Measurements from ENCODE around the gene CACNA2D4.
"Not testable (repeated sequence)": the region's sequence is repeated elsewhere in the genome, so short reads cannot be mapped to it uniquely, and the experiment has no call there.

Gene CACNA2D4

GRCh38 chr12:1830401-1830845 is 88.0 kb downstream of the CACNA2D4 start:
- no peak for DNase-seq

DNA sequence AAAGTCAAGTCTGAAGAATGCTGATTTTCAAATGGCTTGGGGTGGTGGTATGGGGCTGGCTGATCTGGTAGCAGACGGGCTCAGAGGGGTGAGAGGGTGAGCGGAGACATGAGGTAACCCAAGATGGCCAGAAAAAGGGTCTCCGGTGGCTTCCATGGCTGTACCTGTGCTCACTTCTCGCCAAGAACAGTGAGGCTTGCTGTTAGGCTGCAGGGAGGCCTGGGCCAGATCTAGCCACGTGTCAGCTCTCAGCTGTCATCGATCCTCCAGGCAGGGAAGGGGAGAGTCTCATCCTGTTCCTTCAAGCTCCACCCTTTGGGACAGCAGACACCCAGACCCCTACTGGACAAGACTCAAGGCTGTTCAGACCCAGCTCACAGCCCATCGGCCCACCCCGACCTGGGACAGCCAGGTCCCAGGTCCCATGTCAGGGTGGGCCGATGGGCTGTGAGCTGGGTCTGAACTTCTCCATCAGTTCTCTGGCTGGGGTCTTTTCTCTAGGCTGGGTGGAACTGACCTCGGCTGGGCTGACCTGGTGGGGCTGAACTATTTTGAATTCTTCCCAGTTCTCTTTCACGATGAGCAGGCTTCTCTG is 89.0 kb downstream of the CACNA2D4 start:
- no peak for DNase-seq

DNA sequence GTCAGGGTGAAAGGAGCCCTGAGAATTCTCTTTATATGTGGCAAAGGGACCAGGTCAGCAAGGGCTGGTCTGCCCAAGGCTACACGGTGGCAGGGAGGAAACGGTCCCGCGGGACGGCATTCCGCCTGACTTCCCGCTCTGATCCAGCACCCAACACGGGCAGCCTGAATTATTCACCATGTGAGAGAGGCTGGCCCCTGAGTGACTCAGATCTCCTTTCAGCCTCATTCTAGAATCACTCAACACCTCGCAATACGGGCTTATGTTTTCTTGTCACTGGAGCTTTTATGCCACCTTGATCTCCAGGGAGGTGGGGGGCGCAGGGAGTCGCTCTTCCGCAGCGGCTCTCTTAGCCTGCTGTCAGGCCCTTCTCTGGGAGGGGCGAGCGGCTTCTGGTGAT is 89.6 kb downstream of the CACNA2D4 start:
- no peak for DNase-seq

GRCh38 chr12:1827826-1828805 is 90.3 kb downstream of the CACNA2D4 start:
- DNase-seq: no peak

- no peak for DNase-seq
These were observed 91.4 kb downstream of the CACNA2D4 start for GRCh38 chr12:1826867-1827705.

DNA sequence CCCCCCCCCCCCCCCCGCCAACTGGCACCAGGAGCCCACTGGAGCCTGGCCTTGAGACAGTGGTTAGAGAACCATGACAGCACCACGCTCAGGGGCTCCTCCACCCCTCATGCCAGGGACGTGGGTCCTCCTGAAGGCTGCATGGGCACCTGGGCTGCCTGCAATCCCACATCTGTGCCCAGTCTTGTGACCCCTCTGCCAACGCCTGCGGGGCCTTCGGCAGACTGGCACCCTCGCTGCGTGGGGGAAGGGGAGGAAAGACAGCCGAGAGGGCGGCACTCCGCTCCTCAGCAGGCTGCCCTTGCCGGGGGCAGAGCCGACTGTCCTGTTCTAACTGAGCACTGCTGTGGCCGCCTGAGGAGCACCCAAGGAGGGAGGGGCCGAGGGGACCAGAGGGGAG is 92.1 kb downstream of the CACNA2D4 start:
- DNase-seq: no peak

- no peak for DNase-seq
These were observed 92.9 kb downstream of the CACNA2D4 start for GRCh38 chr12:1825382-1826102.

- DNase-seq: no peak
These were observed 95.2 kb downstream of the CACNA2D4 start for GRCh38 chr12:1823237-1823636.

GRCh38 chr12:1822699-1823098 is 95.8 kb downstream of the CACNA2D4 start:
- no peak for DNase-seq

DNA sequence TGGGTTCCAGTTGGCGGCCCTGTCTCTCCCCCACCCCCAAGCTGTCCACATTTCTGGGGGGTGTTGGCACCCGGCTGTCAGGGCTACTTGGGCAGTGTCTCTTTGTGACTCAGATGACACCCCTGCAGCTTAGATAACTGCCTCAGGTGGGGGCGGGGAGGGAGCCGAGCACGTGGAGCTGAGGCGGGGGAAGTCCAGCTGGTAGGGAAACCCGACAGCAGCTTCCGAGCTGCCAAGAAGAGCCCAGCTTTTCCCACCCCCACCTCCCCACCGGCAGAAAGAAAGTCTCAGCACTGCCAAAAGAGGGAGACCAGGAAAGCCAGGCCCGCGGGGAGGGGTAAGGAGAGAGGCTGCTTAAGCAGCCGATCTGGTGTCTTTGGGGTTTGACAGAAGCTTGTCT is 96.6 kb downstream of the CACNA2D4 start:
- DNase-seq: no peak

DNA sequence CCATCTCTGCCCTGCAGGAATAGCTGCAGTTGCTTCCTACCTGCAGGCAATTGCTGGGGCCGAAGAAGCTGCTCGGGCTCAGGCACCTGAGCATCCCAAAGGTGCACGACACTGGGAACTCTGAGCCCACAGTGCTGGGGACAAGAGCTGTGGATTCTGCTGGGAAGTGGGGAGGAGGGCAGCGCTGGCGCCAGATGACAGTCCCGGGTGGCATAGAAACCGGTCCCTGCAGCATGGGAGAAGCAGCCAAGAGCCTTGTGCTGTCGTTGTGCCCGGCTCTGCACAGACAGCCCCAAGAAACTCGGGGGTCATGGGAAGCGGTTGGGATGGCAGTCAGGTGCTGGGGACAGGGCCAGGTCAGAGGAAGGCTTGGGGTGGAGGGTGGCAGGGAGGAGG is 97.6 kb downstream of the CACNA2D4 start:
- no peak for DNase-seq

GRCh38 chr12:1820191-1820895 is 98.1 kb downstream of the CACNA2D4 start, which contains the start of gene LRTM2:
Gene LRTM2, plus strand, starts transcription at chr12:1820565. Its CDS starts 7,584 bp downstream, at chr12:1828149.
- DNase-seq: no peak

DNA sequence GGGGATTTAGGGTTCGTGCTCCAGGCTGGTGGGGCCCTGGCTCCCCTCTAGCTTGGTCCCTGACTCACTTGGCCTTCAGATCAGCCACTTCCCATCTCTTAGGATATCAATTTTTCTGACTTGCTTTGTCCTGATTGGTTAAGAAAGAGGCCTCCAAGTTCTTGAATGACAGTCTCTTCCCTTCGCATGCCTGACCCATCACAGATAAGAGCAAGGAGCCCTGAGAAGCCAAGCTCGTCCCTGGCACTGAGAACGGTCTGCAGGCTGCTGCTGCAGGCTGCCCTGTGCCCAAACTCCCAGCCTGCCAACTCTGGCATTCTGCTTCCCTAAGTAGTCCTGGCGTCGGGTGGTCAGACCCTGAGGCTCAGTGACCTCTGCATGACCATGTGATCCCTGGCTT is 98.9 kb downstream of the CACNA2D4 start:
- DNase-seq: no peak

- no peak for DNase-seq
These were observed 99.4 kb downstream of the CACNA2D4 start for GRCh38 chr12:1819050-1819449.

DNA sequence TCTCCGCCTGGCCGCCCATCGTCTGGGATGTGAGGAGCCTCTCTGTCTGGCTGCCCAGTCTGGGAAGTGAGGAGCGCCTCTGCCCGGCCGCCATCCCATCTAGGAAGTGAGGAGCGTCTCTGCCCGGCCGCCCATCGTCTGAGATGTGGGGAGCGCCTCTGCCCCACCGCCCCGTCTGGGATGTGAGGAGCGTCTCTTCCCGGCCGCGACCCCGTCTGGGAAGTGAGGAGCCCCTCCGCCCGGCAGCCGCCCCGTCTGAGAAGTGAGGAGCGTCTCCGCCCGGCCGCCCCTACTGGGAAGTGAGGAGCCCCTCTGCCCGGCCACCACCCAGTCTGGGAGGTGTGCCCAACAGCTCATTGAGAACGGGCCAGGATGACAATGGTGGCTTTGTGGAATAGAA is 100.5 kb downstream of the CACNA2D4 start:
- DNase-seq: not testable (repeated sequence)

DNA sequence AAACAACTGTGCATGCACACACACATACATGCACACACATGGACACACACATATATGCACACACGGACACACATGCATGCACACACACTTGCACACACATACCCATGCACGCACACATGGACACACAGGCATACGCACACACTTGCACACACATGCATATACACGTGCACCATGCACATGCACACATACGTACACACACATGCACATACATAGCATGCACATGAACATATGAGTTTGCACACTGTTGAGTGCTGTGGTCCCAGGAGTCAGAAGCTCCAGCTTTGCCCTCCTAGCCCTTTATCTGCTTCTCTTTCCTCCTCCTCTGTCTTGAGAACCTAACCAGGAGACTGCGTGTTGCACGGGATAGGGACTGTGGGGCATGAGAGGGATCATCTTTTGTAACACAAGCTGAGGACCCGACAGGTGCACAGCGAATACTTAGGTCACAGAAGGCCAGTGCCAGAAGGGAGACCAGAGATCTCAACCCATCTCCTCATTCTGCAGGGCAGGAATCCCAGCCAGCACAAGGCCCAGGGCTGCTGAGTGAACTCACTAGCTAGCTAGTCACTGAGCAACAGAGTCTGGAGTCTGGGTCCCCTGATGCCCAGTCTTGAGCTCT is 101.6 kb downstream of the CACNA2D4 start:
- no peak for DNase-seq

DNA sequence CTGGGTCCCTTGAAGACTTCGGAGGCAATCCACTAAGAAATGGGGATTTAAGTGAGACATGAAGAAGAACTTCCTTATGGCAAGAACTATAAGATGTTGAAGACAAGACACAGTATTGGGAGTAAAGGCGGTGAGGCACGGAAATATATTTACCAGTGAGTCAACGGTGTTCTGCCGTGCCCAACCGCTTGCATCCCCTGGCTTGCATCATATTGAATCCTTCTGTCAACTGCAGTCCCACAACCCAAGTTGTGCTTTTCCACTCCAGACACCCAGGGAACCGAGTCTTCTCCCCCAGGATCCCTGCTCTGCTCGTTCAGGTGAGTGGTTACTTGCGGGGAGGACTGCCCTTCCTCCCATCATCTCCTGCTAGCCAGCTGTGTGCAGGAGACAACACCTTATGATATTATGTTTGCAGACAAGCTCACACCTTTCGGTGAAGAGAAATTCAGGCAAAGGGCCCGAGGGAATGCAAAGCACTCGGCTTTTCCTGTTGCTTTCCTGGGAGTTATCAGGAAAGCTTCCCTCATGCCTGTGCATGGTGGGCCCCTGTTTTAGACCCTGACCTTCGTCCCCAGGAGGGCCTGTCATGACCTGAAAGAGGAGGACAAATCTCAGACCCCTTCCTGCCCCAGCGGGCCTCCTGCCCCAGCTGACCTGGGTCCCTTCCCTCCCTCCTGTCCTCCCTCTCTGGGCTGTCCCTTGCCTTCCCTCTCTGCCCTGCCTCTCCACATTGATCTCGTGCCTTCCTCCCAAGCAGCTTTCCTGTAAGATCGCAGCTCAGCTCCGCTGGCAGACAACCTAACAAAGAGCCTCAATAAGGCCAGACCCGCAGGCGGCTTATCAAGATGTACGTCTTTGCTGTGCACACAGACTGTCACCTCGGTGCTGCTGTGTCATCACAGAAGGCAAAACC is 102.4 kb downstream of the CACNA2D4 start:
- no peak for DNase-seq

DNA sequence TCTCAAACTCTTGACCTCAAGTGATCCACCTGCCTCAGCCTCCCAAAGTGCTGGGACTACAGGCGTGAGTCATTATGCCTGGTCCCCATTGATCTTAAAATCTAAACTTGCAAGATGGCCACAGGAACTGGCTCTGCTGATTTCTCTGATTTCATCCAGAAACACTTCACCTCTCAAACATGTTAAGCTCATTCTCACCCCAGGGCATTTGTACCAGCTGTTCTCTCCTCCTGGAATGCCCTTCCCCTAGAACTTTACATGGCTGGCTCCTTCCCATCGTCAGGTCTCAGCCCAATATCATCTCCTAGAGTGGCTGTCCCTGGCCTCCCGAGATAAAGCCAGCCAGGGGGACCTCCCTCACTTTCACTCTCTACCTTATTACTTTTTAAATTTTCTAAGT is 103.3 kb downstream of the CACNA2D4 start:
- no peak for DNase-seq

GRCh38 chr12:1814266-1814665 is 104.2 kb downstream of the CACNA2D4 start:
- no peak for DNase-seq

- no peak for DNase-seq
These were observed 105.7 kb downstream of the CACNA2D4 start for GRCh38 chr12:1812650-1813302.

Measured in NCI-H1436 (cell line).